ENCODE results near the gene PPM1E.
A peak's percentile ranks its signal among the peaks of the same experiment; 100 is the strongest.
"Not testable (repeated sequence)": the region's sequence is repeated elsewhere in the genome, so short reads cannot be mapped to it uniquely, and the experiment has no call there.

Gene PPM1E

DNA sequence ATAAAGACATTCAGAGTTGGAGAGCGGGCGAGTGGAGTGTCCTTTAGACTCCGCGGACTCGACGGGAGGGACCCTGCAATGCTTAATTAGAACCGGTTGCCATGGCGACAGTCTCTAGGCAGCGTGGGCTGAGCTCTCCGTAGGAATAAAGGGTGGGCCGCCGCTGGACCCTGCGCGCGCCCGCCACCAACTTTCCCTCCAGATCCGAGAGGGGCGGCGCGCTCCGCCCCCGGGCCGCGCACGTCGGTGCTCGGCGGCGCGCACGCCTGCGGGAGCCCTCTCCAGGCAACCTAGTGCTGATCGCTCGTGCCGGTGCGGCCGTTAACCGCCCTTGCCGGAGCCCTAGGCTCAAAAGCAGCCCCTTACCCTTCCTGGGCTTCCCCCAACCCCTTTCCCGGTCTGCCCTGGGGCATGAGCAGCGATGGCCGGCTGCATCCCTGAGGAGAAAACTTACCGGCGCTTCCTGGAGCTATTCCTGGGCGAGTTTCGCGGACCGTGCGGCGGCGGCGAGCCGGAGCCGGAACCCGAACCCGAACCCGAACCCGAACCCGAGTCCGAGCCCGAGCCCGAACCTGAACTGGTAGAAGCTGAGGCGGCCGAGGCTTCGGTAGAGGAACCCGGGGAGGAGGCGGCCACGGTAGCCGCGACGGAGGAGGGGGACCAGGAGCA, at the start of gene PPM1E:
PPM1E (plus strand) TSS at position 278 of the 669 bp plus-strand sequence.
- peak; percentile 1 for DNase-seq (ENCODE audit: low read depth)

DNA sequence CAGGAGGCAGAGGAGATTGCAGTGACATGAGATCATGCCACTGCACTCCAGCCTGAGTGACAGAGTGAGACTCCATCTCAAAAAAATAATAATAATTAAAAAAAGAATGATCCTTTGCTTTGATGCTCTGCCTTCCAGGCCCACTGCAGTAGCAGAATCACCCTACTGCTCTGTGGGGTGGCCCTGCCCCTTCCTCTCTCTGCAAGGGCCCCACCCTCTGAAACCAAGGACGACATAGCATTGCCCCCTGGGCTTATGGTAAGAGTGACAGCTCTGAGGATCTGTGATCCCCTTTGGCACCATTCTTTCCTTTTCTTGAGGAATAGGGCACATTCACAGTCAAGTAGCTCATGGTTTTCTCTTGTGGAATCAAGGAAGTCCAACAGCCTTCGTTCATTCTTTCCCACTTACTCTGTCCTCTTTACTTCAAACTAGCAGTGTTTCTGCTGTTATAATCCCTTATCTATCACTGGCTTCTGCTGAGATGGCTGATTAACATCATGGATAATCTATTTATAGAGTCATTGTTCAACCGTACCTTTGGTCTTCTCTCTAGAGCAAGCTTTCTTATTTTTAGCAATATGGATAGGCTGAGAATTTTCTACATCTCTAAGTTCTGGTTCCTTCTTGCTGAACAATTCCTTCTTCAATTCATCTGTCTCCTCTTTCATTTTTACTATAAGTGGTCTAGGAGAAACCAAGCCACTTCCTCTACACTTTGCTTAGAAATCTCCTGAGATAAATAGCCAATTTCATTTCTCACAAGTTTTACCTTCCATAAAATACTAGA, 49.1 kb upstream of the PPM1E start:
- DNase-seq (ENCODE audit: low read depth): no peak

DNA sequence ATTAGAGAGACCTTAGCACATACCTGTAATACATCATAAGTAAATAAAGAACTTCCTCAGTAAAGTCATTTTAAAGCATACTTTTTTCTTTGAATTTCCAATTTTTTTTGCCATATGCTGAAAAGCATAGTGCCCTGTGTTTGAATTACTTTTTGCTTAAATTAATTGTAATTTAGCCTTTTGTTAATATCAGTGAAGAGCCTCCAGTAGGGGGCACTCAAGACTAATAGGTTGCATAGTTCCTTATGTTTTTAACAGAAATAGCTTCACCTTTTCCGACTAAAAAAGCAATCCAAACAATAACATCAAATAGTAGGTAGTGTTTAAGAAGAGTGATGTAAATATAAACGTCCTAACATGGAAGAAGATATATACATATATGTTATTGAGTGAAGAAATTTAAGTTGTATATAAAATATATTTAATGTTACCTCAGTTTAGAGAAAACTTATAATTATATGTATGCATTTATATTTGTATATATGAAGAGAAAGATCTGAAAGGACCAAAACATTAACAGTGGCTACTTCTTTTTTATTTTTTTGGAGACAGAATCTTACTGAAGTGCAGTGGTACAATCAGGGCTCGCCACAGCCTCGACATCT, 44.6 kb upstream of the PPM1E start:
- peak; percentile 14 for DNase-seq (ENCODE audit: low read depth)

DNA sequence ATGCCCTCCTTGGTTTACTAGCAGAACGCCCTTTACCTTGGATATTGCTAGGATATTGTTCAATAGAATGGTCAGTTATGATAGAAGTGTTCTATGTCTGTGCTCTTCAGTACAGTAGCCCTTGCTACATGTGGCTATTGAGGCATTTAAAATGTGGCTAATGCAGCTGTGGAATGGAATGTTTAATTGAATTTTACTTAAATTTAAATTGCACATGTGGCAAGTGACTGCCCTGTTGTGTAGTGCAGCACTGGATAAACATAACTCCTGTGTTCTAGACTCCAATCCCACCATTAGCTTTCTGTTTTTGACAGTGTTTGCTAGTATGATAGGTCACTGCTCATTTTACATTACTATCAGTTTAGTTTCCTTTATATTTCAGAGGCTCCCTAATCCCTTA, 33.4 kb upstream of the PPM1E start:
- DNase-seq (ENCODE audit: low read depth): no peak

DNA sequence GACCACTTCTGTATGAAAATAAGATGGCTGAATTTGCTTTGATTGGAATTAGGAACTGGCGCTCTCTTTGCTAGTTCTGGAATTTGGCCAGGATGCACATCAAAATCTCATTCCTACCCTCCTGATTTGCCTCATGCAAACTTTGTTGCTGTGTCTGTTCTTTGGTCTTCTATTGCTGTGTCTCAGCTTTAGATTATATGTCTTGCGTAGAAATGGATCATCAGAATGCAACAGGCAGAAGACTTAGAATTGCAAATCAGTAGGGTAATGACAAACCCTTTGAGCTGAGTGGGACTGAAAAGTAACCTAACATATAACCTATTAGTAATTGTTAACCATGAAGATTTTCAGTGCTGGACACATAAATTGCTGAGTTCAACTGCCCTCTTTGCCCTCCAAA, 33.0 kb upstream of the PPM1E start:
- DNase-seq (ENCODE audit: low read depth): no peak

DNA sequence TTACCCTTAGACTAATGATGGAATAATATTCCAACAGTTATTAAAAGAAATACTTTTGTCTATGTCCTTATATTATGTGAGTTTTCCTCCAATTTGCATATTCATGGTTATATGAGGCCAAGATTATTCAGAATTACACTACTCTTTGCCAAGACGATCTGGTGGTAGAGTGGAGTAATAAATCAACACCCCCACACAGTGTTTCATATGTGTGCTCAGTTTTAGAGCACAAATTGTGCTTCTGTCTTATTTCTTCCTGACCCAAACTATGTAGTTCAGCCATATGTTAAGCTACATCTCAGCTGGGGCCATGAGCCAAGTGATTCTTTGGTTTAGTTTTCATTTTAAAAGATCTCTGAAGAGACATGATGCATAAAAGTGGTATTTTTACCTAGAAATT, 26.9 kb upstream of the PPM1E start:
- no peak for DNase-seq (ENCODE audit: low read depth)

DNA sequence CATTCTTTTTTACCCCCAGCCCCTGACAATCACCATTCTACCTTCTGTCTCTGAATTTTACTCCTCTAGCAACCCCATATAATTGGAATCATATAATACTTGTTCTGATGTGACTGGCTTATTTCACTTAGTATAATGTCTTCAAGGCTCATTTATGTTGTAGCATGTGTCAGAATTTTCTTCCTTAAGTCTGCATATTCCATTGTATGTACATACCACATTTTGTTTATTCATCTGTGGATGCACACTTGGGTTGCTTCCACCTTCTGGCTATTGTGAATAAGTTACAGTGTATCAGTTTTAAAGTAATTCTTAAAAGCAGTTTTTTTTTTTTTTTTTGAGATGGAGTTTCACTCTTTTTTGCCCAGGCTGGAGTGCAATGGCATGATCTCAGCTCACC, 24.7 kb upstream of the PPM1E start:
- DNase-seq (ENCODE audit: low read depth): no peak

DNA sequence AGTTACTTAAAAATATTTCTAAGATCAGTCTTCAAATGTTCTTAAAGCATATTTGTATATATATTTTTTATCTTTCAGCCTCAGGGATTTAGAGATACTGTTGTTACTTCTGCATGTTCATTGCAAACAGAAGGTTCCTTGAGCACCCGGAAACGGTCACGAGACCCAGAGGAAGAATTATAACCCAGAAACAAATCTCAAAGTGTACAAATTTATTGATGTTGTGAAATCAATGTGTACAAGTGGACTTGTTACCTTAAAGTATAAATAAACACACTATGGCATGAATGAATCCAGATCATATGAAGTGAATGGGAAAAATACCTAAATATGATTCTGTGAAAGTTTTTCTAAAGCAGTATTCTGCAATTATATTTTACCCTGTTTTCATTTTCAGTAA, 21.6 kb upstream of the PPM1E start:
- DNase-seq (ENCODE audit: low read depth): no peak

DNA sequence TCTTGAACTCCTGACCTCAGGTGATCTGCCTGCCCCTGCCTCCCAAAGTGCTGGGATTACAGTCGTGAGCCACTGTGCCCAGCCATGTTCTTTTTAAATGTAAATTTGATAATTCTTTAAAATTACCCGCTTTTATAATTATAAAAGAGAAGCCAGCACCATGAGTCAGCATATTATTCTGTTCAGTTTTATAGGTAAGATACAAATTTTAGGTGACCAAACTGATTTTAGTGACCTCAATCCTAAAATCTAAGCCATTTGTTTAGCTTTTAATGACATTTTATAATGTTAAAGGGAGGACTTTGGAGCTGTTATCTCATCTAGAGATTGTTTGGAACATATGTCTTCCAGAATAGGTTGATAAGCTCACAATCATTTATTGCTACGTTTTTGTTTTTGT, 20.8 kb upstream of the PPM1E start:
- DNase-seq (ENCODE audit: low read depth): no peak

DNA sequence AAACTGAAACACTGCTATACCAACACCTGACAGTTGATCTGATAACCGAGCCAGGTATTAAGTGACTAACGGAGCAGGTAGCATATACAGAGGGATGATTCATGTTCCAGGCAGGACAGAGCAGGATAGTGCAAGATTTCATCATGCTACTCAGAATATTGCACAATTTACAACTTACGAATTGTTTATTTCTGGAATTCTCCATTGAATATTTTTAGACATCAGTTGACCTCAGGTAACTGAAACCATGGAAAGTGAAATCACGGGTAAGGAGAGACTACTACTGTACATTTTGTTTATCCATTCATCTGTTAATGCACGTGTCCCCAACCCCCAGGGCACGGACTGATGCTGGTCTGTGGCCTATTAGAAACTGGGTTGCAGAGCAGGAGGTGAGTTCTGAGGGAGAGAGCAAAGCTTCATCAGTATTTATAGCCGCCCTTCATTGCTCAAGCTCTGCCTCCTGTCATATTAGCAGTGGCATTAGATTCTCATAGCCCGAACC, 14.5 kb upstream of the PPM1E start:
- DNase-seq (ENCODE audit: low read depth): no peak

DNA sequence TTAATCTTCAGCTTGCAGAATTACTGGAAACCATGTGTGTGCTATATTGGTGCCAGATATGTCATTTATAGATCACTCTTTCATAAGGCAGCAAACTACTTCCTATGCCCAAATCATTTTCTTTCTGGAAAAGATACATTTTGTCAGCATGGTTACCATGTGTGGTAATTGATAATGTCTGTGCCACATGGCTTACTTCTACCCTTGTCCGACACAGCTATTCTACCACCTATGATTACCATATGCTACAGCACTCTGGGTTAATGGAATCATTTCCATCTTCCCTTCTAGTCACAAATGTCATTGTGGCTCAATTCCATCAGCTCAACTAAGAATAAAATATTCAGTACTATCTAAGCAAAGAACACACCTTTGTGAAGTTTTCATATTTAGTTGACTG, 8.0 kb upstream of the PPM1E start:
- no peak for DNase-seq (ENCODE audit: low read depth)

DNA sequence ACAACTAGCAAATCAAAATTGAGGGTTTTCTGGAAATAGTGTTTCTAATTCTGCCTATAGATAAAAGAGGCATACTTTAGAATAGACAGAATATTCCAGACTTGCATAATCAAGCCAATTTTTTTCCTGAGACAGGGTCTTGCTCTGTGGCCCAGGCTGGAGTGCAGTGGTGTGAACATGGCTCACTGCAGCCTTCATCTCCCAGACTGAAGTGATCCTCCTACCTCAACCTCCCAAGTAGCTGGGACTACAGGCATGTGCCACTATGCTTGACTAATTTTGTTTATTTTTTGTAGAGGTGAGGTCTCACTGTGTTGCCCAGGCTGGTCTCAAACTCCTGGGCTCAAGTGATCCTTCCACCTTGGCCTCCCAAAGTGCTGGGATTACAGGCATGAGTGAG, 6.0 kb upstream of the PPM1E start:
- not testable (repeated sequence) for DNase-seq (ENCODE audit: low read depth)

DNA sequence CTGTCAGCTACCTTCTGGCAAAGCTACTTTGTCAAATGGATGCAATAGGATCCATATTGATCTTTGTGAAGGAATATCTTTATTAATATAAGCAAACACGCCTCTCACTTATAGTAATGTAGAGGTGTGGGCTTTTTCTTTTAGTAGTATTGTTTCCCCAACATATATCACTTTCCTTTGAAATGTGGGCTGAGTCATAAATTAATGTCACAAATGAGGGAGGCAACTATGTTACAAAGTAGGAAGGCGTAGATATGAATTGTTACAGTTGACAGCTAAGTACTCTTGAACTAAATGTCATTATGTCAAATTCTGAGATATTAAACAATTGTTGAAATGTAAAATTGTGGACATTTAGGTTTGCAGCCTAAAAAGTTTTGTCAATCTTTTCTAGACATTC, 2.6 kb upstream of the PPM1E start:
- no peak for DNase-seq (ENCODE audit: low read depth)

DNA sequence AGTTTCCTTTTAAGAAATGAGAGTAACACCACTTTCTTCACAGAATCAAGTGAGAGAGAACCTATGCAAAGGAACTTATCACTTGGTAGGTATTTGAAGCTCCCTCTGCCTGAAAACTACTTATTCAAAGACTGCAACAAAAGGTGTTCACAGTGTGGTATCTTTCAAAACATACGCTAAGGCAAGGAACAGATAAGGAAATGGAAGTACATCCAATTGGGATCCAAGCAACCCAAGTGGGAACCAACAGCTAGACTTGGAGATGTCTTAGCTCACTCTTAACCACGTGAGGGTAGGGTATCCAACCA, 431 bp upstream of the PPM1E start:
- DNase-seq (ENCODE audit: low read depth): no peak

DNA sequence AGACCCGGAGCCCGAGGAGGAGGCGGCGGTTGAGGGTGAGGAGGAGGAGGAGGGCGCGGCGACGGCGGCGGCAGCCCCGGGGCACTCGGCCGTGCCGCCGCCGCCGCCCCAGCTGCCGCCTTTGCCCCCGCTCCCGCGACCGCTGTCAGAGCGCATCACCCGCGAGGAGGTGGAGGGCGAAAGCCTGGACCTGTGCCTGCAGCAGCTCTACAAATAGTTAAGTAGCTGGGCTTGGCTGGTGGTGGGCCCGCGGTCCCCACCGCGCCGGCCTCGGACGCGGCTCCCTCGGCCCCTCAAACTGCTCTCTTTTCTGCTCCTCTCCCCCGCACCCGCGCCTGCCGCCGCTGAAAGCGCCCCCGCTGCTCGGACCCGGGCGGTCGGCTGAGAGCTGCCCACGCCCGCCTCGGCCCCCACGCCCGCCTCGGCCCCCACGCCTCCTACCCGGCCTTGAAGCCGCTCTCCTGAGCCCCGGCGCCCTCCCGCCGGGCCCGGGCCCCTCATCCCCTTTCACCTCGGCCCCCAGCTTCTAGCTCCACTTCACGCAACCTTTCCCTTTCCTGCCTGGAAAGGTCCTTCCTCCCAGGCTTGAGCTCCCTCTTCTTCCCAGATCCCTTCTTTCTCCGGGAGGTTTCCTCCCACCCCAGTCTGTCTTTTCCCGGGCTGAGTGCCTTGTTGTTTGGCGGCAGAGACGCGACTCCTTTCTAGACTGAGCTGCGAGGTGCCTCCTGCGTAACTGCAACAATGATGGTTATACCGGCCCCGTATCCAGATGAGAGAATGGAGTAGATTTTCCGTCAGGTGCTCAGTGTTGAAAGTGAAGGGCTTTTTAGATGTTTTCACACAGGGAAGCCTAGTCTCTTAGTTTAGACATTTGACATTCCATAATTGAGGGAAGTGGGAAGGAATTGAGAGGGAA, 850 bp downstream of the PPM1E start:
- DNase-seq (ENCODE audit: low read depth): no peak

DNA sequence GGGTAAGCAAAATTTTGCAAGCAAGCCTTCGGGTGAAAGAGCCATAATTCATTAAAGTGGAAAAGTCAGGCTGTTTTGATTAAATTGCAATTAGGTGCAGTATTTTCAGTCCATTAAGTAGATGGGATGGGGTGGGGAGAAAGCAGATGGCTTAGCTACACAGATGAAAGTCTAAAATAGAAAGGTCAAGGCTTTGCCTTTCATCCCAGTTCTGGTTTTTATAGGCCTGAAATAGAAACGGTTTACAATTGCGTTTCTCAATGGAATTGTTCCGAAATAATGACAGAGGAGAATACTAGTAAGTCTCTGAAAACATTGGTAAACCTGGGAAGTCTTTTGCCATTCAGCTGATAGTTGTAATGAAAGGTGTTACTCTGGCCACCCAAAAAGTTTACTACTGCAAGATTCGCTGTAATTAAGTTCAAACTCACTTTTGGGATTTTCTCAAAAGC, 1.5 kb downstream of the PPM1E start:
- DNase-seq (ENCODE audit: low read depth): no peak

DNA sequence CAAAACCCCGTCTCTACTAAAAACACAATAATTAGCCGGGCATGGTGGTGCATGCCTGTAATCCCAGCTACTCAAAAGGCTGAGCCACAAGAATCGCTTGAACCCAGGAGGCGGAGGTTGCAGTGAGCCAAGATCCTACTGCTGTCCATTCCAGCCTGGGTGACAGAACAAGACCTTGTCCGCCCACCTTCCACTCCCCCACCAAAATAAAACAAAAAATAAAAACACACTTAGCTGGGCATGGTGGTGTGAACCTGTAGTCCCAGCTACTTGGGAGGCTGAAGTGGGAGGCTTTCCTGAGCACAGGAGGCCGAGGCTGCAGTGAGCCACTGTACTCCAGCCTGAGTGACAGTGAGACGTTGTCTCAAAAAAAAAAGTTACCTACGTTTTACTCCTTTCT, 3.2 kb downstream of the PPM1E start:
- no peak for DNase-seq (ENCODE audit: low read depth)

DNA sequence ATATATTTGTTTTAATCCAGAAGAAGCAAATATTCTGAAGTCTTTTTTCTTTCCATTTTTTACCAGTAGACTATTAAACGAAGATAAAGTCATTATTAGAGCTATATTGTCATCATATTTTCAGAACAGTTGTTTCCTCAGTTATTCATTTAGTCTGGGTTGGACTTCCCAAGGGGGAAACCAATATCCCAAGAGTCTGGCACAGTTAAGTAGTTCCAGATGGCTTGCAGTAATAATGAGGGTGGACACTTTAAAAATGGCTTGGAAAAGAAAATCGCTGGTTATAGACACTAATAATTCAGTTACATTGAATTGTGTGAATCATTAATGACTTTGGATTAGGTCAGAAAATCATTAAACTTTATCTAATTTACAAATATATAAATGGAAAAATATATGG, 3.9 kb downstream of the PPM1E start:
- no peak for DNase-seq (ENCODE audit: low read depth)

DNA sequence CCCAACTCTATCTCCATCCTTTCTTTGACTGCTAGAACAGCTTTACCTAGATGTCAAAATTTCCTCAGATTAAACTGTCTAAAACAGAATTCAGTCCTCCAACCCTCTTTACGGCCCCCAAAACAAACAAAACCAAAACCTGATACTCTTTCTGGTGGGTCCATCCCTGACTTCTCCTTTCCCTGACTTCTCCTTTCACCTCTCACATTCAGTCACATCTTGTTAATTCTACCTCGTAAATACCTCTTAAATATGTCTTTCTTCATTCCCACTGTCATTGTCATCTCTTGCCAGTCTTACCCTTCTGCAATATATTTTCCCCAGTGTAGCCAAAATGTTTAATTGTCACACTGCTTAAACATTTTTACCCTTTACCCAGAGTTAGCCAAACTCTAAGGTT, 4.6 kb downstream of the PPM1E start:
- DNase-seq (ENCODE audit: low read depth): no peak

DNA sequence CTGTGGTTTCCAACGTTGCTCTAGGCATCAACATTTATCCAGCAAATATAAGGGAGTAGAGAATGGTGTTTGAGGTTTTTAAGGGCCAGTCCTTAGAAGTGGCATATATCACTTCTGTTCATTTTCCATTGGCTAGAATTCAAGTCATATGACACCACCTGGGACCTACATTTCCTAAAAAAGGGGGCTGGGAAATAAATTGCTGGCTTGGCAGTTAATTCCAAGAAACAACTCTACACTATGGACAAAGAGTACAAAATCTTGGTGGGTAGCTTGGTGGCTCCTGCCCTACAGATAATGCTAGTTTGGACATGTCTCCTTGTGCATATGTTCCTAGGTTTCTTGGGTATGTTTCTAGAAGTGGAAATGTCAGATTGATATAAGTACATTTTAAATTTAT, 7.6 kb downstream of the PPM1E start:
- DNase-seq (ENCODE audit: low read depth): no peak

DNA sequence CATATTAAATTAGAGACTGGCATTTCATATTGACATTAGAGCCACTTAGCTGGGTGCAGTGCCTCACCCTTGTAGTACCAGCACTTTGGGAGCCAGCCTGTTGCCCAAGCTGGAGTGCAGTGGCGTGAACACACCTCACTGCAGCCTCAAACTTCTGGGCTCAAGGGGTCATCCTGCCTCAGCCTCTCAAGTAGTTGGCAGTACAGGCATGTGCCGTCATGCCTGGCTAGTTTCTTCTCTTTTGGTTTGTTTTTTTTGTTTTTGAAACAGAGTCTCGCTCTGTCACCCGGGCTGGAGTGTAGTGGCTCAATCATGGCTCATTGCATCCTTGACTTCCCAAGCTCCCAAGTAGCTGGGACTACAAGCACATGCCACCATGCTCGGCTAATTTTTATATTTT, 8.7 kb downstream of the PPM1E start:
- no peak for DNase-seq (ENCODE audit: low read depth)

DNA sequence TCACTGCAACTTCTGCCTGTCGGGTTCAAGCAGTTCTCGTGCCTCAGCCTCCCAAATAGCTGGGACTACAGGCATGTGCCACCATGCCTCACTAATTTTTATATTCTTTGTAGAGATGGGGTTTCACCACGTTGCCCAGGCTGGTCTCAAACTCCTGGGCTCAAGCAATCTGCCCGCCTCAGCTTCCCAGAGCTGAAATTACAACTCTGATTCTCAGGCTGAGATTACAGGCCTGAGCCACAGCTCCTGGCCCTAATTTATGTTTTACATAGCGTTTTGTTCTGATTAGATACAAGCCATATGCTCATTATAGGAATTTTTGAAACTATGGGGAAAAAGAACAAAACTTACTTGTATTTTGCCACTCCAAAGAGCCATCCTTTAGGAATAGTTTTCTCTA, 22.8 kb downstream of the PPM1E start:
- not testable (repeated sequence) for DNase-seq (ENCODE audit: low read depth)
